Measurements from ENCODE around the gene ZDHHC13. TPM values are rescaled to one million over a fixed set of nuclear protein-coding genes. Genes with fewer than 3 reads are reported as not detected.

ZDHHC13 gene
- total RNA-seq, 4 donors from 2014 or later = 45.8 to 64.9 (median 58.1) TPM

DNA sequence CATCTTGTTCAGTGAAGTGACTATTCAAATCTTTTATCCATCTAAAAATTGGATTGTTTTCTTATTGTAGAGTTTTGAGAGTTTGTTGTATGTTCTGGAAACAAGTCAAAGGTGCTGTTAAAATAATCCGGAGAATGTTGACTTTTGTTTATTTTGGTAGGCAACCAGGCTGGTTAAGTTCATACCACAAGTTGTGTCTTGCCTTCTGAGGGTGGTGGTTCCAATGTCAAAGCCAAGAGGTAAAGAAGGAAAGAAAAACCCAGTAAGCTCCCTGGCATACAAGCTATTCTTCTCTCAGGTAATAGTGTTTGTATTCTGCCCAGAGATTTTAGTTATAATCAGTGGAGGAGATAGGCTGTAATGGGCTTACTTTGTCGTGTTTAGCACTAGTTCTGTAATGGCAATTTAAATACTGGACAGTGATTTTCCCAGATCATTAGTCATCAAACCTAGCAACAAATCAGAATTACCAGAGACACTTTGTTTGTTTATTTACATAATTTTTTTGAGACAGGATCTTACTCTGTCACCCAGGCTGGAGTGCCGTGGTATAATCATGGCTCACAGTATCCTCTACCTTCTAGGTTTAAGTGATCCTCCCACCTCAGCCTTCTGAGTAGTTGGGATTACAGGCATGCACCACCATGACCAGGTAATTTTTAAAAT is 99.9 kb downstream of the ZDHHC13 start:
- H3K4me1 ChIP-seq = peaks cover 5 to 61% (median 15%) of the 10 kb centered on the region in 3 donors

GRCh38 chr11:19218216-19218615 is 101.2 kb downstream of the ZDHHC13 start:
- Histone ChIP-seq H3K9me3 (no peaks in the 10 kb centered on the region), H3K27ac (peak overlapping the region; percentile 62 to 84 (median 72)), H3K27me3 (no peaks in the 10 kb centered on the region), H3K4me1 (peaks cover 5 to 63% (median 15%) of the 10 kb centered on the region in 3 donors), H3K4me3 (no peak overlapping the region), H3K36me3 (no peaks in the 10 kb centered on the region)
- DNase-seq = no peak
- TF ChIP-seq CTCF (IDR thresholded peaks at IDR 0.05) = no peak
- no peak for TF ChIP-seq POLR2A (IDR thresholded peaks at IDR 0.05)
- intact Hi-C loops (cut with DNase I) = no loop called here
- 31 to 49% methylated on average over 3 of the region's 3 CpGs for WGBS, 2 donors

More for the DNA sequence above, 99.9 kb downstream of the ZDHHC13 start:
- WGBS, 2 donors = 24 to 25% methylated on average over 3 of the region's 3 CpGs
- Histone ChIP-seq H3K4me3 (no peak overlapping the region), H3K36me3 (no peaks in the 10 kb centered on the region), H3K9me3 (no peaks in the 10 kb centered on the region), H3K27ac (peak overlapping the region; percentile 49 to 84 (median 65)), H3K27me3 (no peaks in the 10 kb centered on the region)
- intact Hi-C loops (cut with DNase I) = no loop called here
- no peak for DNase-seq
- no peak for TF ChIP-seq POLR2A (IDR thresholded peaks at IDR 0.05)

- peak overlapping the region; percentile 62 to 84 (median 72) for H3K27ac ChIP-seq
- intact Hi-C loops (cut with DNase I) = no loop called here
These were observed 102.0 kb downstream of the ZDHHC13 start for GRCh38 chr11:19218786-19219460.

GRCh38 chr11:19220903-19221724 is 104.1 kb downstream of the ZDHHC13 start:
- Histone ChIP-seq H3K9me3 (no peaks in the 10 kb centered on the region), H3K4me1 (peaks cover 5 to 58% (median 15%) of the 10 kb centered on the region in 3 donors), H3K27ac (peak overlapping the region in 2 of 4 donors; percentile 62 to 64), H3K27me3 (no peaks in the 10 kb centered on the region), H3K36me3 (peaks cover 0 to 11% (median 0%) of the 10 kb centered on the region in 3 donors), H3K4me3 (no peak overlapping the region)
- no peak for TF ChIP-seq POLR2A (IDR thresholded peaks at IDR 0.05)
- no peak for TF ChIP-seq CTCF (IDR thresholded peaks at IDR 0.05)
- WGBS, 2 donors = 28 to 39% methylated on average over 3 of the region's 3 CpGs
- no peak for DNase-seq
- intact Hi-C loops (cut with DNase I) = no loop called here

More at GRCh38 chr11:19218786-19219460, 102.0 kb downstream of the ZDHHC13 start:
- H3K4me1 ChIP-seq = peaks cover 5 to 63% (median 15%) of the 10 kb centered on the region in 3 donors
- DNase-seq = no peak
- no peaks in the 10 kb centered on the region for H3K36me3 ChIP-seq
- no peaks in the 10 kb centered on the region for H3K27me3 ChIP-seq
- no peaks in the 10 kb centered on the region for H3K9me3 ChIP-seq
- no peak overlapping the region for H3K4me3 ChIP-seq
- TF ChIP-seq POLR2A (IDR thresholded peaks at IDR 0.05) (no peak), CTCF (IDR thresholded peaks at IDR 0.05) (no peak)
- WGBS, 2 donors = 46 to 53% methylated on average over 12 to 15 of the region's 15 CpGs

GRCh38 chr11:19225123-19225522 is 108.2 kb downstream of the ZDHHC13 start:
- TF ChIP-seq CTCF (IDR thresholded peaks at IDR 0.05) (no peak), POLR2A (IDR thresholded peaks at IDR 0.05) (no peak)
- intact Hi-C loops (cut with DNase I) = no loop called here
- Histone ChIP-seq H3K27me3 (no peaks in the 10 kb centered on the region), H3K27ac (no peak overlapping the region), H3K36me3 (peaks cover 0 to 11% (median 0%) of the 10 kb centered on the region in 3 donors), H3K4me1 (peaks cover 0 to 19% (median 3%) of the 10 kb centered on the region in 3 donors), H3K4me3 (no peak overlapping the region), H3K9me3 (no peaks in the 10 kb centered on the region)
- WGBS, 2 donors = 95 to 98% methylated on average over 5 to 6 of the region's 6 CpGs
- DNase-seq = no peak

Data from esophagus squamous epithelium (tissue), 5 donors.